Measurements from ENCODE around the gene SCLY. TPM values are rescaled to one million over a fixed set of nuclear protein-coding genes. Genes with fewer than 3 reads are reported as not detected.

The SCLY gene
- total RNA-seq, 1 experiment from 2014 or later = 68.4 TPM

GRCh38 chr2:238061315-238062202 lies 758 bp downstream of the SCLY start:
- Mint-ChIP-seq H3K4me3 (peak overlapping the region; percentile 86), H3K9me3 (peaks cover 8% of the 10 kb centered on the region), H3K27me3 (ENCODE audit: low read depth) (no peaks in the 10 kb centered on the region), H3K4me1 (peaks cover 33% of the 10 kb centered on the region), H3K27ac (peak overlapping the region; percentile 96), H3K36me3 (peaks cover 29% of the 10 kb centered on the region)
- ATAC-seq (peak; percentile 9), DNase-seq (ENCODE audit: low spot score) (peak; percentile 57)
- ChIA-PET POLR2A (interaction anchor here (0.6 to 1.0 kb wide), 5 partner anchors 8 to 334 kb away, joined by 3 to 4 read pairs (median 4); no protein-coding TSS in a partner anchor), CTCF (interaction anchor here (0.5 to 1.7 kb wide), 8 partner anchors 23 to 203 kb away, joined by 3 to 9 read pairs (median 4); no protein-coding TSS in a partner anchor)
- no peak for TF ChIP-seq EMX1 (CRISPR knock-in tag; IDR thresholded peaks at IDR 0.05)
- TF ChIP-seq NFE2L1 (CRISPR knock-in tag; IDR thresholded peaks at IDR 0.05) = no peak
- peak; percentile 71 for TF ChIP-seq USF1 (CRISPR knock-in tag; IDR thresholded peaks at IDR 0.05)
- no peak for TF ChIP-seq ZNF121 (CRISPR knock-in tag; IDR thresholded peaks at IDR 0.05)
- TF ChIP-seq ZNF532 (CRISPR knock-in tag; IDR thresholded peaks at IDR 0.05; ENCODE audit: borderline replicate concordance) = no peak
- TF ChIP-seq ZNF263 (CRISPR knock-in tag; IDR thresholded peaks at IDR 0.05; ENCODE audit: low read depth) = no peak
- no peak for TF ChIP-seq MYBL2 (CRISPR knock-in tag; IDR thresholded peaks at IDR 0.05)
- no peak for TF ChIP-seq ARID4B (CRISPR knock-in tag; IDR thresholded peaks at IDR 0.05; ENCODE audit: borderline replicate concordance)
- no peak for TF ChIP-seq SMAD4 (CRISPR knock-in tag; IDR thresholded peaks at IDR 0.05)
- no peak for TF ChIP-seq ZNF671 (CRISPR knock-in tag; IDR thresholded peaks at IDR 0.05)
- TF ChIP-seq E2F4 (CRISPR knock-in tag; IDR thresholded peaks at IDR 0.05; ENCODE audit: borderline replicate concordance, low read depth) = no peak
- TF ChIP-seq NFYB (CRISPR knock-in tag; conservative IDR thresholded peaks at IDR 0.05; ENCODE audit: low read depth) = no peak
- no peak for TF ChIP-seq GABPB1 (CRISPR knock-in tag; IDR thresholded peaks at IDR 0.05)
- TF ChIP-seq CTCF (IDR thresholded peaks at IDR 0.05) = no peak
- TF ChIP-seq ZNF396 (CRISPR knock-in tag; IDR thresholded peaks at IDR 0.05; ENCODE audit: borderline replicate concordance) = no peak
- no peak for TF ChIP-seq PRRX2 (CRISPR knock-in tag; IDR thresholded peaks at IDR 0.05)
- no peak for TF ChIP-seq ZBTB21 (CRISPR knock-in tag; IDR thresholded peaks at IDR 0.05; ENCODE audit: borderline replicate concordance)
- TF ChIP-seq AFF4 (CRISPR knock-in tag; IDR thresholded peaks at IDR 0.05; ENCODE audit: borderline replicate concordance) = no peak
- TF ChIP-seq ZMAT4 (CRISPR knock-in tag; IDR thresholded peaks at IDR 0.05) = no peak
